ENCODE results near the gene PTGIR. TPM values are rescaled to one million over a fixed set of nuclear protein-coding genes. Genes with fewer than 3 reads are reported as not detected.

PTGIR gene
- total and polyA plus RNA-seq, 9 donors = 0.24 to 1.8 (median 0.71) TPM

DNA sequence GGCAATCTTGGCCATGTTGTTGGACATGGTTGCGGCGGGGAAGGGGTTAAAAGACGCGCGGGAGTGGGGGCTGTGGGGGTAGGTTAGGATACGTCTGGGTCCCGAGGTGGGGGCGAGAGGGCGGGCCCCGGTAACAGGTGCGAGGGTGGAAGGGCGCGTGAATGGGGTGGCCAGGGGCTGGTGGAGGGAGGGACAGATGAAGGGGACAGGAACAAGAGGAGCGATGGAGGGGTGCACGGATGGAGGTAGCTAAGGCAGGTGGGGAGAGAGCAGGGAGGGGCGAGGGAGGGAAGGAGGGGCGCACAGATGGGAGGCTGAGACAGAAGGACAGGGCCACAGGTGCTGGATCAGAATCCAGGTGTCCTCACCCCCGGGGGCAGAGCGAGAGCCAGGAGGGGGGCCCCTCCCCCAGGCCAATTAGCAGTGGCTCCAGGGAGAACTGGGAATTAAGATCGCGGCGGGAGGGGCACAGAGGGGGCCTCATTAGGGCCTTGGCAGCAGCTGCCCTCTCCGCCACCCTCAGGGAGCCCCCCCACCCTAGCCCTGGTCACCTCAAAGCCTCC is 9.8 kb upstream of the PTGIR start:
- whole genome bisulfite sequencing, 3 donors = 5 to 8% (median 6%) methylated on average over 23 of the region's 23 CpGs
- Histone ChIP-seq H3K27ac (no peak overlapping the region), H3K4me1 (ENCODE audit: insufficient read depth) (peaks cover 2% of the 10 kb centered on the region), H3K9me3 (no peaks in the 10 kb centered on the region), H3K36me3 (no peaks in the 10 kb centered on the region), H3K4me3 (peak overlapping the region; percentile 4), H3K27me3 (no peaks in the 10 kb centered on the region)
- intact Hi-C loops (cut with DNase I) = loop anchor here in 1 of 4 donors (5.0 kb wide), 1 partner anchor 33 kb away; no protein-coding TSS in a partner anchor
- TF ChIP-seq EP300 (IDR thresholded peaks at IDR 0.05) (no peak), POLR2A (IDR thresholded peaks at IDR 0.05) (no peak), CTCF (IDR thresholded peaks at IDR 0.05) (no peak)
- DNase-seq = peak in 1 of 5 donors; percentile 44

DNA sequence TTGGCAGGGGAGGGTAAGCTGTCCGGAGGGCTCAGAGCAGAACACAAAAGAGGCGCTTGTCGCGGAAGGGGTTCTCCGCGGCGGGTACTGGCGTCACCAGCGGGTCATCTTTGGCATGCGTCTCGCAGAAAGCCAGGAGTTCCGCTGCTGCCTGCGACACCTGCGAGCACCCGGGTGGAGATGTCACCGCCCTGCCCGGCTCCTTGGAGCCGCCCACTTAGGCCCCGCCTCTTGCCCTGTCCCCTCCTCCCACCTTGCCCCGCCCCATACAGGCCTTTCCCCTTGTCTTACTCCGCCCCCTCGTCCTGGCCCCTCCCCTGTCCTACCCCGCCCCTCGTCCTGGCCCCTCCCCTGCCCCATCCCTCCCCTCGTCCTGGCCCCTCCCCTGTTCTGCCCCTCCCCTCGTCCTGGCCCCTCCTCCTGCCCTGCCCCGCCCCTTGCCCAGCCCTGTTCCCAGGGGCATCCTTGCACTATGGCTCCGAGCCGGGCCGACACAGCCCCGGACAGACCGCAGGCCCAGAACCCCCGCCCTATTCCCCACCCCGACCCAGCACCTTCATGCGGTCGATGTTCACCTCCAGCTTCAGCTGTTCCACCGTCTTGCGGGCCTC is 9.3 kb upstream of the PTGIR start:
- no peaks in the 10 kb centered on the region for H3K36me3 ChIP-seq
- H3K9me3 ChIP-seq = no peaks in the 10 kb centered on the region
- DNase-seq = peak; percentile 50 to 89 (median 85)
- H3K27me3 ChIP-seq = no peaks in the 10 kb centered on the region
- no peak for TF ChIP-seq EP300 (IDR thresholded peaks at IDR 0.05)
- TF ChIP-seq CTCF (IDR thresholded peaks at IDR 0.05) = no peak
- no peak for TF ChIP-seq POLR2A (IDR thresholded peaks at IDR 0.05)
- intact Hi-C loops (cut with DNase I) = loop anchor here in 1 of 4 donors (5.0 kb wide), 1 partner anchor 33 kb away; no protein-coding TSS in a partner anchor
- H3K4me1 ChIP-seq (ENCODE audit: insufficient read depth) = no peaks in the 10 kb centered on the region
- H3K4me3 ChIP-seq = peak overlapping the region; percentile 31
- no peak overlapping the region for H3K27ac ChIP-seq
- WGBS, 3 donors = 3 to 15% (median 4%) methylated on average over 35 to 38 of the region's 38 CpGs

DNA sequence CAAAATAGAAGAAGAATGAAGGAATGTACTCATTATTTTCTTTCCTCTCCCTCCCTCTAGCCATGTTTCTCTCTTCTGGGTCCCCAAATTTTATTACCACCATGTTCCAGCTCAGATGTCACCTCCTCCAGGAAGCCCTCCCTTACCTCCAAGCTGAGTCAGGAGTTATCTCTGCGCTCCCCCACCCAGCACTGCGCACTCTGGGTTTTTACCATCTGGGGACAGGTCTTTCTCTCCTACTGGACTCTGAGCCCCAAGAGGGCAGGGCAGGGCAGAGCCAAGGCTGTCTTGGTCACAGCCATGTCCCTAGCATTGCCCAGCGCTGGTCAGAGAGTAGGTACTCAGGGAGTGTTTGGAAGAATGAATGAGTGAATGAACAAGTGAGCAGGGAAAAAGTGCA is 8.2 kb upstream of the PTGIR start:
- Histone ChIP-seq H3K4me3 (no peak overlapping the region), H3K27ac (no peak overlapping the region), H3K9me3 (no peaks in the 10 kb centered on the region), H3K4me1 (ENCODE audit: insufficient read depth) (no peaks in the 10 kb centered on the region), H3K27me3 (no peaks in the 10 kb centered on the region), H3K36me3 (no peaks in the 10 kb centered on the region)
- 92 to 96% (median 94%) methylated on average over 3 of the region's 3 CpGs for WGBS, 3 donors
- intact Hi-C loops (cut with DNase I) = loop anchor here in 1 of 4 donors (5.0 kb wide), 1 partner anchor 34 kb away; no protein-coding TSS in a partner anchor
- TF ChIP-seq EP300 (IDR thresholded peaks at IDR 0.05) (no peak), CTCF (IDR thresholded peaks at IDR 0.05) (no peak), POLR2A (IDR thresholded peaks at IDR 0.05) (no peak)
- no peak for DNase-seq

GRCh38 chr19:46631481-46631880 is 6.6 kb upstream of the PTGIR start:
- DNase-seq = peak in 1 of 5 donors; percentile 53

More at GRCh38 chr19:46631481-46631880, 6.6 kb upstream of the PTGIR start:
- H3K4me1 ChIP-seq (ENCODE audit: insufficient read depth) = no peaks in the 10 kb centered on the region
- TF ChIP-seq CTCF (IDR thresholded peaks at IDR 0.05) = no peak
- TF ChIP-seq POLR2A (IDR thresholded peaks at IDR 0.05) = no peak
- TF ChIP-seq EP300 (IDR thresholded peaks at IDR 0.05) = no peak
- H3K27ac ChIP-seq = no peak overlapping the region
- no peaks in the 10 kb centered on the region for H3K9me3 ChIP-seq
- no peaks in the 10 kb centered on the region for H3K27me3 ChIP-seq
- no peak overlapping the region for H3K4me3 ChIP-seq
- intact Hi-C loops (cut with DNase I) = loop anchor here in 1 of 4 donors (5.0 kb wide), 1 partner anchor 36 kb away; no protein-coding TSS in a partner anchor
- H3K36me3 ChIP-seq = no peaks in the 10 kb centered on the region
- 23 to 49% (median 34%) methylated on average over 6 of the region's 6 CpGs for WGBS, 3 donors

Data from ovary (tissue), 9 donors.